Trophoblast cell (in vitro differentiated cells and primary cell): ENCODE data around the gene NLRC5.

Source experiments
- DNase-seq, 2 donors: peaks; one replicate each; pipeline ENCODE4 v3.0.0-alpha.2; 2016
- H2AFZ ChIP-seq: 2 replicates; pipeline ENCODE4 v1.6.1; 2013; ENCODE audit warnings: low read length, moderate library complexity, mild to moderate bottlenecking; ENCODE audit not compliant: insufficient read depth, poor library complexity
- H2AK5ac ChIP-seq: 2 replicates; pipeline ENCODE4 v1.6.1; 2013; ENCODE audit warnings: mild to moderate bottlenecking, low read length
- H2BK120ac ChIP-seq: 2 replicates; pipeline ENCODE4 v1.6.1; 2013; ENCODE audit warnings: low read length, mild to moderate bottlenecking, moderate library complexity; ENCODE audit not compliant: insufficient read depth, poor library complexity
- H2BK12ac ChIP-seq: 2 replicates; pipeline ENCODE4 v1.6.1; 2013; ENCODE audit warnings: mild to moderate bottlenecking, low read length, moderate library complexity
- H2BK5ac ChIP-seq: 2 replicates; pipeline ENCODE4 v1.6.1; 2013; ENCODE audit warnings: low read length, low read depth, moderate library complexity, mild to moderate bottlenecking; ENCODE audit not compliant: poor library complexity
- H3K14ac ChIP-seq: 2 replicates; pipeline ENCODE4 v1.6.1; 2013; ENCODE audit warnings: mild to moderate bottlenecking, low read length
- H3K18ac ChIP-seq: 2 replicates; pipeline ENCODE4 v1.6.1; 2013; ENCODE audit warnings: mild to moderate bottlenecking, low read length
- H3K23ac ChIP-seq: 2 replicates; pipeline ENCODE4 v1.6.1; 2013; ENCODE audit warnings: low read length
- H3K27ac ChIP-seq: 2 replicates; pipeline ENCODE4 v1.5.1; 2013; ENCODE audit warnings: low read depth, mild to moderate bottlenecking, inconsistent platforms, low read length, moderate library complexity
- H3K27me3 ChIP-seq: 2 replicates; pipeline ENCODE4 v1.6.1; 2013; ENCODE audit warnings: inconsistent platforms, mild to moderate bottlenecking, low read length, moderate library complexity; ENCODE audit not compliant: insufficient read depth
- H3K36me3 ChIP-seq, 2 experiments: 1 replicate in 1 of 2; 2 replicates in 1 of 2; pipeline ENCODE4 v1.6.1; 2013; ENCODE audit warnings: low read length in 2 of 2, mild to moderate bottlenecking in 2 of 2, moderate library complexity in 1 of 2; ENCODE audit not compliant: insufficient read depth in 2 of 2, control insufficient read depth in 1 of 2
- H3K4ac ChIP-seq: 2 replicates; pipeline ENCODE4 v1.6.1; 2013; ENCODE audit warnings: low read depth, mild to moderate bottlenecking, low read length, moderate library complexity
- H3K4me1 ChIP-seq, 2 experiments: 1 replicate in 1 of 2; 2 replicates in 1 of 2; pipeline ENCODE4 v1.6.1; 2013; ENCODE audit warnings: low read length in 2 of 2, mild to moderate bottlenecking in 2 of 2, moderate library complexity in 1 of 2; ENCODE audit not compliant: insufficient read depth in 2 of 2, control insufficient read depth in 1 of 2
- H3K4me2 ChIP-seq: 2 replicates; pipeline ENCODE4 v1.6.1; 2013; ENCODE audit warnings: inconsistent platforms, mild to moderate bottlenecking, low read length, moderate library complexity
- H3K4me3 ChIP-seq: 2 replicates; pipeline ENCODE4 v1.5.1; 2013; ENCODE audit warnings: mild to moderate bottlenecking, low read depth, low read length, inconsistent platforms
- H3K79me1 ChIP-seq: one replicate; pipeline ENCODE4 v1.6.1; 2013; ENCODE audit warnings: low read length
- H3K79me2 ChIP-seq: 2 replicates; pipeline ENCODE4 v1.6.1; 2013; ENCODE audit warnings: low read length, mild to moderate bottlenecking; ENCODE audit not compliant: control insufficient read depth, insufficient read depth, poor library complexity
- H3K9ac ChIP-seq: 2 replicates; pipeline ENCODE4 v1.6.1; 2013; ENCODE audit warnings: mild to moderate bottlenecking, low read length
- H3K9me3 ChIP-seq: 2 replicates; pipeline ENCODE4 v1.6.1; 2013; ENCODE audit warnings: low read depth, mild to moderate bottlenecking, control low read depth, inconsistent platforms, low read length; ENCODE audit not compliant: insufficient read depth
- H4K12ac ChIP-seq: 2 replicates; pipeline ENCODE4 v1.6.1; 2013; ENCODE audit warnings: low read depth, mild to moderate bottlenecking, low read length, moderate library complexity
- H4K8ac ChIP-seq: 2 replicates; pipeline ENCODE4 v1.6.1; 2013; ENCODE audit warnings: low read depth, mild to moderate bottlenecking, low read length, moderate library complexity
- H4K91ac ChIP-seq: one replicate; pipeline ENCODE4 v1.6.1; 2013; ENCODE audit warnings: low read depth, mild to moderate bottlenecking, low read length, moderate library complexity
- WGBS: extraction: QIAGEN DNeasy Blood & Tissue Kit; methylation state at CpG from one replicate; pipeline ENCODE4 v1.1.7; 2013; ENCODE audit warnings: missing lambda C conversion rate; ENCODE audit not compliant: insufficient read length, insufficient coverage; ENCODE audit errors: extremely low coverage; 5-methylcytosine and 5-hydroxymethylcytosine counted together

NLRC5 gene

GRCh38 chr16:57000271-57001025 lies 11.1 kb downstream of the NLRC5 start:
- H2BK12ac ChIP-seq = no peak overlapping the region
- H3K4me2 ChIP-seq = no peak overlapping the region
- H2BK5ac ChIP-seq = no peak overlapping the region
- H2BK120ac ChIP-seq = no peak overlapping the region
- no peak overlapping the region for H3K18ac ChIP-seq
- H4K12ac ChIP-seq = no peak overlapping the region
- no peaks in the 10 kb centered on the region for H3K4me1 ChIP-seq
- DNase-seq = no peak
- no peaks in the 10 kb centered on the region for H3K27me3 ChIP-seq
- H3K9ac ChIP-seq = no peak overlapping the region
- H3K4ac ChIP-seq = no peak overlapping the region
- H3K23ac ChIP-seq = no peak overlapping the region
- no peak overlapping the region for H3K27ac ChIP-seq
- no peak overlapping the region for H4K91ac ChIP-seq
- H3K4me3 ChIP-seq = no peak overlapping the region
- no peak overlapping the region for H2AFZ ChIP-seq
- H3K79me1 ChIP-seq = no peaks in the 10 kb centered on the region
- H3K9me3 ChIP-seq = no peaks in the 10 kb centered on the region
- H3K36me3 ChIP-seq = no peaks in the 10 kb centered on the region
- no peak overlapping the region for H2AK5ac ChIP-seq
- no peak overlapping the region for H3K14ac ChIP-seq
- H3K79me2 ChIP-seq = no peaks in the 10 kb centered on the region
- H4K8ac ChIP-seq = no peak overlapping the region
- WGBS = no CpG with 5 or more reads among the region's 5 CpGs

DNA sequence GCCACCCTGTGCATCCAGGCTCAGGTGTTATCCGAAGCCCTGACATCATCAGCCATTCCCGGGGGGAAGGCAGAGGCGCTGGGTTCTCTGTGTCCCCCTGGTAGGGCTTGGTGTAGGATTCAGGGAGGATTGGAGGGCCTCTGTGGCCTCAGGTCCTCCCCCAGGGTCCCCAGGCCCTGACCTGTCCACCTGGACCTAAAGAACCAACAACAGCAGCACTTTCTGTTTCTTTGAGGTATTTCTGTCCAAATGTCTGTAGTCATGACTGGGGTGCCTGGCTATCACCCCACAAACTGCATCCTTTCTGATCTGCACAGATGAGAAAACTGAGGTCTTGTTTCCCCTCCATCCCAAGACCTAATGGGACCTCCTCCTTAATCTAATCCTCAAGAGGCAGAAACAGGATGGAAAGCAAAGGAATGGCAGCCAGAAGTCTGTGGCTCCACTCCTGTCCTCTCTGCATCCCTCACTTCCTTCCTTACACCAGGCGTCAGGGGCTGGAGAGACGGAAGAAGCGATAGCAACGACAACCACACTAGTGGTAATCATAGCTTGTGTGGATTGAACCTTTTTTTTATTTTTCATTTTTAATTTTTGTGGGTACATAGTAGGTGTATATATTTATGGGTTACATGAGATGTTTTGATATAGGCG lies 11.8 kb downstream of the NLRC5 start:
- H3K9me3 ChIP-seq = no peaks in the 10 kb centered on the region
- WGBS = no CpG with 5 or more reads among the region's 8 CpGs
- no peaks in the 10 kb centered on the region for H3K27me3 ChIP-seq
- H2BK120ac ChIP-seq = no peak overlapping the region
- no peak overlapping the region for H4K91ac ChIP-seq
- no peaks in the 10 kb centered on the region for H3K79me1 ChIP-seq
- H3K36me3 ChIP-seq = no peaks in the 10 kb centered on the region
- no peak for DNase-seq
- no peak overlapping the region for H2AFZ ChIP-seq
- no peak overlapping the region for H3K18ac ChIP-seq
- no peak overlapping the region for H3K27ac ChIP-seq
- no peak overlapping the region for H3K9ac ChIP-seq
- no peak overlapping the region for H3K4ac ChIP-seq
- no peak overlapping the region for H3K4me3 ChIP-seq
- no peak overlapping the region for H2AK5ac ChIP-seq
- H2BK5ac ChIP-seq = no peak overlapping the region
- H4K8ac ChIP-seq = no peak overlapping the region
- no peak overlapping the region for H3K4me2 ChIP-seq
- H4K12ac ChIP-seq = no peak overlapping the region
- no peaks in the 10 kb centered on the region for H3K79me2 ChIP-seq
- H3K14ac ChIP-seq = no peak overlapping the region
- no peak overlapping the region for H3K23ac ChIP-seq
- H3K4me1 ChIP-seq = no peaks in the 10 kb centered on the region
- H2BK12ac ChIP-seq = no peak overlapping the region

GRCh38 chr16:57003439-57004386 lies 14.4 kb downstream of the NLRC5 start:
- no peak overlapping the region for H3K4me3 ChIP-seq

GRCh38 chr16:57004387-57005250 lies 15.3 kb downstream of the NLRC5 start:
- H2AFZ ChIP-seq = no peak overlapping the region
- no peak overlapping the region for H4K8ac ChIP-seq
- H3K23ac ChIP-seq = no peak overlapping the region
- H3K14ac ChIP-seq = no peak overlapping the region
- no peak overlapping the region for H4K91ac ChIP-seq
- H2BK120ac ChIP-seq = no peak overlapping the region
- no peaks in the 10 kb centered on the region for H3K36me3 ChIP-seq
- H3K79me1 ChIP-seq = no peaks in the 10 kb centered on the region
- no peak overlapping the region for H4K12ac ChIP-seq
- no peak overlapping the region for H2BK12ac ChIP-seq
- no peaks in the 10 kb centered on the region for H3K79me2 ChIP-seq
- no peak overlapping the region for H3K4me2 ChIP-seq
- H3K18ac ChIP-seq = no peak overlapping the region
- no peaks in the 10 kb centered on the region for H3K9me3 ChIP-seq
- H2AK5ac ChIP-seq = no peak overlapping the region
- H3K27me3 ChIP-seq = no peaks in the 10 kb centered on the region
- no peak overlapping the region for H3K27ac ChIP-seq
- no CpG with 5 or more reads among the region's 15 CpGs for WGBS
- H3K4ac ChIP-seq = no peak overlapping the region
- DNase-seq = no peak
- H3K4me1 ChIP-seq = no peaks in the 10 kb centered on the region
- H3K9ac ChIP-seq = no peak overlapping the region
- H3K4me3 ChIP-seq = no peak overlapping the region
- no peak overlapping the region for H2BK5ac ChIP-seq

More at GRCh38 chr16:57003439-57004386, 14.4 kb downstream of the NLRC5 start:
- no peak for DNase-seq
- H3K36me3 ChIP-seq = no peaks in the 10 kb centered on the region
- H3K27ac ChIP-seq = no peak overlapping the region
- H3K23ac ChIP-seq = no peak overlapping the region
- H3K79me2 ChIP-seq = no peaks in the 10 kb centered on the region
- H4K91ac ChIP-seq = no peak overlapping the region
- no peak overlapping the region for H3K4me2 ChIP-seq
- WGBS = no CpG with 5 or more reads among the region's 22 CpGs
- no peak overlapping the region for H2BK5ac ChIP-seq
- no peak overlapping the region for H2AFZ ChIP-seq
- no peak overlapping the region for H4K12ac ChIP-seq
- H2AK5ac ChIP-seq = no peak overlapping the region
- no peak overlapping the region for H3K14ac ChIP-seq
- no peaks in the 10 kb centered on the region for H3K27me3 ChIP-seq
- H3K18ac ChIP-seq = no peak overlapping the region
- no peak overlapping the region for H3K9ac ChIP-seq
- no peak overlapping the region for H2BK120ac ChIP-seq
- no peaks in the 10 kb centered on the region for H3K4me1 ChIP-seq
- no peak overlapping the region for H4K8ac ChIP-seq
- H3K4ac ChIP-seq = no peak overlapping the region
- no peaks in the 10 kb centered on the region for H3K9me3 ChIP-seq
- no peaks in the 10 kb centered on the region for H3K79me1 ChIP-seq
- H2BK12ac ChIP-seq = no peak overlapping the region
